Panc1 (cell line): Measurements from ENCODE around the gene GNE.

Experiments used
- POLR2AphosphoS5 ChIP-seq: IDR thresholded peaks from 2 replicates; pipeline ENCODE4 v1.6.1; 2012; ENCODE audit warnings: mild to moderate bottlenecking, low read depth, low read length, moderate library complexity
- SIN3A ChIP-seq: IDR thresholded peaks from 2 replicates; pipeline ENCODE4 v1.6.1; 2012; ENCODE audit warnings: low read depth, mild to moderate bottlenecking, low read length, moderate library complexity, borderline replicate concordance; ENCODE audit not compliant: insufficient read depth
- TCF7L2 ChIP-seq: IDR thresholded peaks from 2 replicates; pipeline ENCODE4 v1.6.1; 2011; ENCODE audit warnings: mild to moderate bottlenecking, low read depth, low read length, inconsistent platforms
- TF ChIP-seq, protein P1 (sequence below): fragments of 450-650 bp; IDR thresholded peaks from 2 replicates; pipeline ENCODE4 v1.5.1; 2017; ENCODE audit warnings: mild to moderate bottlenecking
- TF ChIP-seq, protein P2 (sequence below), 2 experiments: IDR thresholded peaks; 2 replicates each; pipeline ENCODE4 v1.6.1; 2011 to 2012; ENCODE audit warnings: low read depth in 2 of 2, control low read depth in 1 of 2, low read length in 1 of 2, mild to moderate bottlenecking in 1 of 2, moderate library complexity in 1 of 2; ENCODE audit not compliant: insufficient read depth in 1 of 2

- TF ChIP-seq, protein P1, sequence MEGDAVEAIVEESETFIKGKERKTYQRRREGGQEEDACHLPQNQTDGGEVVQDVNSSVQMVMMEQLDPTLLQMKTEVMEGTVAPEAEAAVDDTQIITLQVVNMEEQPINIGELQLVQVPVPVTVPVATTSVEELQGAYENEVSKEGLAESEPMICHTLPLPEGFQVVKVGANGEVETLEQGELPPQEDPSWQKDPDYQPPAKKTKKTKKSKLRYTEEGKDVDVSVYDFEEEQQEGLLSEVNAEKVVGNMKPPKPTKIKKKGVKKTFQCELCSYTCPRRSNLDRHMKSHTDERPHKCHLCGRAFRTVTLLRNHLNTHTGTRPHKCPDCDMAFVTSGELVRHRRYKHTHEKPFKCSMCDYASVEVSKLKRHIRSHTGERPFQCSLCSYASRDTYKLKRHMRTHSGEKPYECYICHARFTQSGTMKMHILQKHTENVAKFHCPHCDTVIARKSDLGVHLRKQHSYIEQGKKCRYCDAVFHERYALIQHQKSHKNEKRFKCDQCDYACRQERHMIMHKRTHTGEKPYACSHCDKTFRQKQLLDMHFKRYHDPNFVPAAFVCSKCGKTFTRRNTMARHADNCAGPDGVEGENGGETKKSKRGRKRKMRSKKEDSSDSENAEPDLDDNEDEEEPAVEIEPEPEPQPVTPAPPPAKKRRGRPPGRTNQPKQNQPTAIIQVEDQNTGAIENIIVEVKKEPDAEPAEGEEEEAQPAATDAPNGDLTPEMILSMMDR, result no peak
- TF ChIP-seq, protein P2, sequence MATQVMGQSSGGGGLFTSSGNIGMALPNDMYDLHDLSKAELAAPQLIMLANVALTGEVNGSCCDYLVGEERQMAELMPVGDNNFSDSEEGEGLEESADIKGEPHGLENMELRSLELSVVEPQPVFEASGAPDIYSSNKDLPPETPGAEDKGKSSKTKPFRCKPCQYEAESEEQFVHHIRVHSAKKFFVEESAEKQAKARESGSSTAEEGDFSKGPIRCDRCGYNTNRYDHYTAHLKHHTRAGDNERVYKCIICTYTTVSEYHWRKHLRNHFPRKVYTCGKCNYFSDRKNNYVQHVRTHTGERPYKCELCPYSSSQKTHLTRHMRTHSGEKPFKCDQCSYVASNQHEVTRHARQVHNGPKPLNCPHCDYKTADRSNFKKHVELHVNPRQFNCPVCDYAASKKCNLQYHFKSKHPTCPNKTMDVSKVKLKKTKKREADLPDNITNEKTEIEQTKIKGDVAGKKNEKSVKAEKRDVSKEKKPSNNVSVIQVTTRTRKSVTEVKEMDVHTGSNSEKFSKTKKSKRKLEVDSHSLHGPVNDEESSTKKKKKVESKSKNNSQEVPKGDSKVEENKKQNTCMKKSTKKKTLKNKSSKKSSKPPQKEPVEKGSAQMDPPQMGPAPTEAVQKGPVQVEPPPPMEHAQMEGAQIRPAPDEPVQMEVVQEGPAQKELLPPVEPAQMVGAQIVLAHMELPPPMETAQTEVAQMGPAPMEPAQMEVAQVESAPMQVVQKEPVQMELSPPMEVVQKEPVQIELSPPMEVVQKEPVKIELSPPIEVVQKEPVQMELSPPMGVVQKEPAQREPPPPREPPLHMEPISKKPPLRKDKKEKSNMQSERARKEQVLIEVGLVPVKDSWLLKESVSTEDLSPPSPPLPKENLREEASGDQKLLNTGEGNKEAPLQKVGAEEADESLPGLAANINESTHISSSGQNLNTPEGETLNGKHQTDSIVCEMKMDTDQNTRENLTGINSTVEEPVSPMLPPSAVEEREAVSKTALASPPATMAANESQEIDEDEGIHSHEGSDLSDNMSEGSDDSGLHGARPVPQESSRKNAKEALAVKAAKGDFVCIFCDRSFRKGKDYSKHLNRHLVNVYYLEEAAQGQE (IDR thresholded peaks at IDR 0.05; ENCODE audit: insufficient read depth in 1 of 2, low read depth in 2 of 2, low read length in 1 of 2), result no peak
- no peak for TF ChIP-seq POLR2AphosphoS5
- no peak for TF ChIP-seq SIN3A
- TF ChIP-seq TCF7L2, result no peak
These were observed 40.2 kb downstream of the GNE start for GRCh38 chr9:36218011-36218410.
